Gastroesophageal sphincter (tissue), 4 donors: ENCODE results near the gene ZNF775. TPM values are rescaled to one million over a fixed set of nuclear protein-coding genes. Genes with fewer than 3 reads are reported as not detected.

Experiments used
- ATAC-seq: fragments of 150-250 bp; one replicate; pipeline ENCODE4 v1.9.1; 2016; ENCODE audit warnings: mild to moderate bottlenecking, moderate library complexity
- H3K27ac ChIP-seq, 4 donors: fragments of 200-600 bp; sonication (generic) in 3 of 4; 1 replicate in 3 of 4; 2 replicates in 1 of 4; pipeline ENCODE4 v1.5.1; 2016 to 2019
- H3K27me3 ChIP-seq: fragments of 200-600 bp; sonication (generic); one replicate; pipeline ENCODE4 v1.5.1; 2019
- H3K36me3 ChIP-seq, 2 donors: fragments of 200-600 bp; sonication (generic); one replicate each; pipeline ENCODE4 v1.5.1; 2019; ENCODE audit warnings: control low read depth in 1 of 2
- H3K4me1 ChIP-seq, 3 donors: fragments of 200-600 bp; sonication (generic); 1 replicate in 2 of 3; 2 replicates in 1 of 3; pipeline ENCODE4 v1.5.1; 2016 to 2019; ENCODE audit warnings: control low read depth in 2 of 3
- H3K4me3 ChIP-seq, 2 donors: fragments of 200-600 bp; sonication (generic); one replicate each; pipeline ENCODE4 v1.5.1; 2019; ENCODE audit warnings: mild to moderate bottlenecking in 1 of 2, moderate library complexity in 1 of 2
- H3K9me3 ChIP-seq, 3 donors: fragments of 200-600 bp; sonication (generic); one replicate each; pipeline ENCODE4 v1.5.1; 2017 to 2019; ENCODE audit warnings: control low read depth in 2 of 3
- CTCF ChIP-seq, 4 experiments: fragments of 200-600 bp in 2 of 4; fragments of 450-650 bp in 2 of 4; sonication (generic) in 1 of 4; IDR thresholded peaks; one replicate each; pipeline ENCODE4 v1.5.1; 2017 to 2019; ENCODE audit warnings: antibody characterized with exemption in 4 of 4, mild to moderate bottlenecking in 2 of 4, moderate library complexity in 2 of 4
- EP300 ChIP-seq: sonication (generic); formaldehyde crosslinking; IDR thresholded peaks from one replicate; pipeline ENCODE4 v1.6.1; 2017; ENCODE audit warnings: antibody characterized with exemption, mild to moderate bottlenecking
- POLR2A ChIP-seq, 2 donors: fragments of 450-650 bp; IDR thresholded peaks; one replicate each; pipeline ENCODE4 v1.6.1; 2017; ENCODE audit warnings: antibody characterized with exemption in 2 of 2, mild to moderate bottlenecking in 2 of 2, moderate library complexity in 1 of 2
- POLR2AphosphoS5 ChIP-seq: sonication (generic); formaldehyde crosslinking; IDR thresholded peaks from one replicate; pipeline ENCODE4 v1.6.1; 2017; ENCODE audit warnings: antibody characterized with exemption
- WGBS, 2 donors: methylation state at CpG; one replicate each; pipeline ENCODE4 v1.1.5; 2018; ENCODE audit warnings: low coverage in 1 of 2; 5-methylcytosine and 5-hydroxymethylcytosine counted together
- total RNA-seq, 4 donors: library from RNA; depleted of rRNA; stranded (reverse); fragments of >200 nt; gene quantifications; one replicate each; pipeline ENCODE4 v1.1.0, GENCODE V29; 2016

The ZNF775 gene
- total RNA-seq, 4 donors from 2014 or later = 5.3 to 12.5 (median 10.5) TPM

GRCh38 chr7:150376560-150376959 is 2.6 kb upstream of the ZNF775 start:
- no peak for ATAC-seq
- no peaks in the 10 kb centered on the region for H3K27me3 ChIP-seq
- H3K27ac ChIP-seq = peak overlapping the region in 2 of 4 donors; percentile 23 to 96
- 80 to 100% methylated on average over 1 to 6 of the region's 6 CpGs for WGBS, 2 donors
- peaks cover 0 to 59% (median 9%) of the 10 kb centered on the region in 3 donors for H3K4me1 ChIP-seq
- TF ChIP-seq CTCF (IDR thresholded peaks at IDR 0.05) (no peak), POLR2A (IDR thresholded peaks at IDR 0.05) (no peak), EP300 (no peak), POLR2AphosphoS5 (no peak)
- H3K4me3 ChIP-seq = no peak overlapping the region
- no peaks in the 10 kb centered on the region for H3K9me3 ChIP-seq
- peaks cover 0 to 37% of the 10 kb centered on the region in 2 donors for H3K36me3 ChIP-seq

GRCh38 chr7:150377196-150377595 is 1.9 kb upstream of the ZNF775 start:
- Histone ChIP-seq H3K36me3 (peaks cover 0 to 31% of the 10 kb centered on the region in 2 donors), H3K27me3 (no peaks in the 10 kb centered on the region), H3K4me1 (peaks cover 0 to 60% (median 9%) of the 10 kb centered on the region in 3 donors), H3K4me3 (no peak overlapping the region), H3K27ac (peak overlapping the region in 3 of 4 donors; percentile 94 to 96 (median 95)), H3K9me3 (no peaks in the 10 kb centered on the region)
- no peak for TF ChIP-seq CTCF (IDR thresholded peaks at IDR 0.05)
- TF ChIP-seq POLR2AphosphoS5 = no peak
- TF ChIP-seq EP300 = no peak
- no peak for TF ChIP-seq POLR2A (IDR thresholded peaks at IDR 0.05)
- ATAC-seq = no peak
- WGBS, 2 donors = 41 to 78% methylated on average over 1 to 3 of the region's 3 CpGs

GRCh38 chr7:150377635-150378034 is 1.5 kb upstream of the ZNF775 start:
- no peaks in the 10 kb centered on the region for H3K27me3 ChIP-seq
- 25 to 44% methylated on average over 2 to 3 of the region's 4 CpGs for WGBS, 2 donors
- TF ChIP-seq POLR2A (IDR thresholded peaks at IDR 0.05) (no peak), POLR2AphosphoS5 (no peak), EP300 (no peak), CTCF (IDR thresholded peaks at IDR 0.05) (no peak)
- H3K9me3 ChIP-seq = no peaks in the 10 kb centered on the region
- peaks cover 0 to 26% of the 10 kb centered on the region in 2 donors for H3K36me3 ChIP-seq
- no peak overlapping the region for H3K4me3 ChIP-seq
- peaks cover 0 to 61% (median 9%) of the 10 kb centered on the region in 3 donors for H3K4me1 ChIP-seq
- peak overlapping the region in 3 of 4 donors; percentile 94 to 96 (median 95) for H3K27ac ChIP-seq
- no peak for ATAC-seq

- peaks cover 0 to 61% (median 9%) of the 10 kb centered on the region in 3 donors for H3K4me1 ChIP-seq
- H3K36me3 ChIP-seq = peaks cover 0 to 20% of the 10 kb centered on the region in 2 donors
- H3K27me3 ChIP-seq = no peaks in the 10 kb centered on the region
- no peaks in the 10 kb centered on the region for H3K9me3 ChIP-seq
- 6 to 13% methylated on average over 9 to 10 of the region's 32 CpGs for WGBS, 2 donors
- TF ChIP-seq EP300 (no peak), POLR2A (IDR thresholded peaks at IDR 0.05) (no peak), CTCF (IDR thresholded peaks at IDR 0.05) (peak in 1 of 4 experiments; percentile 22)
- peak overlapping the region; percentile 75 to 96 (median 94) for H3K27ac ChIP-seq
- peak; percentile 26 for ATAC-seq
- peak overlapping the region; percentile 70 to 91 for H3K4me3 ChIP-seq
Observed at GRCh38 chr7:150378115-150378852, 846 bp upstream of the ZNF775 start.
